Measurements from ENCODE around the gene SLC25A53. TPM values are rescaled to one million over a fixed set of nuclear protein-coding genes. Genes with fewer than 3 reads are reported as not detected.

SLC25A53 gene
- total RNA-seq, 1 experiment from 2014 or later = 9.8 TPM

DNA sequence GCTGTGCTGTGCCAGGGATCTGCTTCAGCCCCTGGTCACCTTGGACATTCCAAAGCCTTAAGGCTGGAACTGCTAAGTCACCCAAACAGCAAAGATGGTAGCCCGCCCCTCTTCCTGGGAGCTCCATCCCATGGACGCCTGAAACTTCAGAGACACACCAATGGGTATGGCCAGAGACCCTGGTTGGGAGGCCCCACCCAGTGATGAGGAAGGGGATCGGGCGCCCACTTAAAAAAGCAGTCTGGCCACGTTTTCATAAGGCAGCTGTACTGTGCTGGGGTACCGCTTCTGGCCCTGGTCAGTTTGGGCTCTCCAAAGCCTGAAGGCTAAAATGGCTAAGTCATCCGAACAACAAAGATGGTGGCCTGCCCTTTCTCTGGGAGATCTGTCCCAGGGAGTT is 71.3 kb downstream of the SLC25A53 start:
- ChIA-PET POLR2A (no interaction called here), CTCF (no interaction called here)
- Histone ChIP-seq H3K4me3 (ENCODE audit: low read depth in 2 of 2, low read length in 2 of 2) (no peak overlapping the region), H3K27ac (ENCODE audit: low read length) (no peak overlapping the region), H3K27me3 (ENCODE audit: control insufficient read depth, insufficient read depth, low read length) (peaks cover 3% of the 10 kb centered on the region), H3K4me1 (ENCODE audit: control insufficient read depth, insufficient read depth, low read length) (no peaks in the 10 kb centered on the region), H3K36me3 (ENCODE audit: control insufficient read depth, insufficient read depth, low read length) (no peaks in the 10 kb centered on the region), H3K9me3 (ENCODE audit: control insufficient read depth, insufficient read depth, low read depth, low read length) (no peaks in the 10 kb centered on the region)
- in situ Hi-C loops (cut with HindIII; ENCODE audit: low pct_unique_long_range_greater_than_20kb, low sequenced_read_pairs) = no loop called here
- BruUV-seq (replicated peaks) = no TSS peak
- ATAC-seq = no peak
- intact Hi-C loops (cut with micrococcal nuclease; ENCODE audit: unreplicated experiment) = no loop called here
- TF ChIP-seq POLR2AphosphoS5 (IDR thresholded peaks at IDR 0.05; ENCODE audit: low read depth, low read length) (no peak), SIN3A (IDR thresholded peaks at IDR 0.05; ENCODE audit: borderline replicate concordance, insufficient read depth, low read depth, low read length) (no peak), CTCF (IDR thresholded peaks at IDR 0.05) (no peak), TCF7L2 (IDR thresholded peaks at IDR 0.05; ENCODE audit: low read depth, low read length) (no peak)
- TF ChIP-seq, protein P1, sequence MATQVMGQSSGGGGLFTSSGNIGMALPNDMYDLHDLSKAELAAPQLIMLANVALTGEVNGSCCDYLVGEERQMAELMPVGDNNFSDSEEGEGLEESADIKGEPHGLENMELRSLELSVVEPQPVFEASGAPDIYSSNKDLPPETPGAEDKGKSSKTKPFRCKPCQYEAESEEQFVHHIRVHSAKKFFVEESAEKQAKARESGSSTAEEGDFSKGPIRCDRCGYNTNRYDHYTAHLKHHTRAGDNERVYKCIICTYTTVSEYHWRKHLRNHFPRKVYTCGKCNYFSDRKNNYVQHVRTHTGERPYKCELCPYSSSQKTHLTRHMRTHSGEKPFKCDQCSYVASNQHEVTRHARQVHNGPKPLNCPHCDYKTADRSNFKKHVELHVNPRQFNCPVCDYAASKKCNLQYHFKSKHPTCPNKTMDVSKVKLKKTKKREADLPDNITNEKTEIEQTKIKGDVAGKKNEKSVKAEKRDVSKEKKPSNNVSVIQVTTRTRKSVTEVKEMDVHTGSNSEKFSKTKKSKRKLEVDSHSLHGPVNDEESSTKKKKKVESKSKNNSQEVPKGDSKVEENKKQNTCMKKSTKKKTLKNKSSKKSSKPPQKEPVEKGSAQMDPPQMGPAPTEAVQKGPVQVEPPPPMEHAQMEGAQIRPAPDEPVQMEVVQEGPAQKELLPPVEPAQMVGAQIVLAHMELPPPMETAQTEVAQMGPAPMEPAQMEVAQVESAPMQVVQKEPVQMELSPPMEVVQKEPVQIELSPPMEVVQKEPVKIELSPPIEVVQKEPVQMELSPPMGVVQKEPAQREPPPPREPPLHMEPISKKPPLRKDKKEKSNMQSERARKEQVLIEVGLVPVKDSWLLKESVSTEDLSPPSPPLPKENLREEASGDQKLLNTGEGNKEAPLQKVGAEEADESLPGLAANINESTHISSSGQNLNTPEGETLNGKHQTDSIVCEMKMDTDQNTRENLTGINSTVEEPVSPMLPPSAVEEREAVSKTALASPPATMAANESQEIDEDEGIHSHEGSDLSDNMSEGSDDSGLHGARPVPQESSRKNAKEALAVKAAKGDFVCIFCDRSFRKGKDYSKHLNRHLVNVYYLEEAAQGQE (IDR thresholded peaks at IDR 0.05; ENCODE audit: insufficient read depth in 1 of 2, low read depth in 2 of 2, low read length in 1 of 2) = no peak
- DNase-seq (ENCODE audit: low read depth, low spot score) = no peak

- DNase-seq (ENCODE audit: low read depth, low spot score) (no peak), ATAC-seq (no peak)
- in situ Hi-C loops (cut with HindIII; ENCODE audit: low pct_unique_long_range_greater_than_20kb, low sequenced_read_pairs) = no loop called here
- no peaks in the 10 kb centered on the region for H3K4me1 ChIP-seq (ENCODE audit: control insufficient read depth, insufficient read depth, low read length)
- no peak overlapping the region for H3K27ac ChIP-seq (ENCODE audit: low read length)
- H3K9me3 ChIP-seq (ENCODE audit: control insufficient read depth, insufficient read depth, low read depth, low read length) = no peaks in the 10 kb centered on the region
- POLR2A ChIA-PET = no interaction called here
- peaks cover 2% of the 10 kb centered on the region; the same call in 1 of the 2 replicates for H3K27me3 ChIP-seq (ENCODE audit: control insufficient read depth, insufficient read depth, low read length)
- CTCF ChIA-PET = no interaction called here
- TF ChIP-seq CTCF (IDR thresholded peaks at IDR 0.05) (no peak), SIN3A (IDR thresholded peaks at IDR 0.05; ENCODE audit: borderline replicate concordance, insufficient read depth, low read depth, low read length) (no peak), TCF7L2 (IDR thresholded peaks at IDR 0.05; ENCODE audit: low read depth, low read length) (no peak), POLR2AphosphoS5 (IDR thresholded peaks at IDR 0.05; ENCODE audit: low read depth, low read length) (no peak)
- TF ChIP-seq, protein P1 (IDR thresholded peaks at IDR 0.05; ENCODE audit: insufficient read depth in 1 of 2, low read depth in 2 of 2, low read length in 1 of 2) = no peak
- BruUV-seq (replicated peaks) = no TSS peak
- intact Hi-C loops (cut with micrococcal nuclease; ENCODE audit: unreplicated experiment) = no loop called here
- no peak overlapping the region for H3K4me3 ChIP-seq (ENCODE audit: low read depth in 2 of 2, low read length in 2 of 2)
- no peaks in the 10 kb centered on the region for H3K36me3 ChIP-seq (ENCODE audit: control insufficient read depth, insufficient read depth, low read length)
These were observed 72.1 kb downstream of the SLC25A53 start for GRCh38 chrX:104084534-104085277.

Data from Panc1 (cell line).